Measurements from ENCODE around the gene PCDHB11.

DNA sequence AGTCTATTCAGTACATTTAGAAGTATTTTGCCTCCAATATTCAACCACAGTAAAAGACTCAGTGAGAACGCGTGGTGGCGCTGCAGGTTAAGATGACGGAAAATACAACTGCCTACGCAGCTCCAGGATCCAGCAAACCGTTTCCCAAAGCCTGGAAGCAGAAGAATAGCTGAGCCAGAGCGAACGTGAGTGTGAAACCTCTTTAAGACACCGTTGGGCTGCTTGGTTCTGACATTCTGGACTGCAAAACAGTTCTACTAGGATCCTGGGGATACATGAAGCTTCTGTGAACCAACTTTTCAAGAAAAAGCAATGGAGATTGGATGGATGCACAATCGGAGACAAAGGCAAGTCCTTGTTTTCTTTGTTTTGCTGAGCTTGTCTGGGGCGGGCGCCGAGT, 17.2 kb upstream of the PCDHB11 start, which contains the start of gene PCDHB16:
- TF ChIP-seq EZH2 (IDR thresholded peaks at IDR 0.05; ENCODE audit: insufficient read depth, poor library complexity, severe bottlenecking) (no peak), EZH2phosphoT487 (IDR thresholded peaks at IDR 0.05; ENCODE audit: insufficient read depth, low read depth) (no peak)
